BJ (cell line): ENCODE results near the gene YKT6. TPM values are rescaled to one million over a fixed set of nuclear protein-coding genes. Genes with fewer than 3 reads are reported as not detected.

Experiments used
- CTCF ChIA-PET: fragments of 350-600 bp; formaldehyde crosslinking; extraction: SDS; loops from one replicate; lab custom pipeline; 2021; ENCODE audit warnings: antibody characterized with exemption, inconsistent platforms; lab: Yijun Ruan, JAX
- POLR2A ChIA-PET: fragments of 300-600 bp; sonication (Branson Sonifier 250); formaldehyde crosslinking; extraction: SDS; loops from one replicate; lab custom pipeline; 2021; ENCODE audit warnings: antibody characterized with exemption; lab: Charles Lee
- DNase-seq: peaks from one replicate; pipeline ENCODE4 v3.0.0-alpha.2; 2011; ENCODE audit warnings: low read depth
- H3K27me3 ChIP-seq: 2 replicates; pipeline ENCODE4 v1.6.0; 2011; ENCODE audit warnings: low read length; ENCODE audit not compliant: control insufficient read depth, insufficient read depth
- H3K36me3 ChIP-seq: 2 replicates; pipeline ENCODE4 v1.5.1; 2011; ENCODE audit warnings: low read length; ENCODE audit not compliant: control insufficient read depth, insufficient read depth
- H3K4me3 ChIP-seq: 2 replicates; pipeline ENCODE4 v1.5.1; 2011; ENCODE audit warnings: low read depth, mild to moderate bottlenecking, control low read depth, low read length
- polyA plus RNA-seq: library from polyadenylated mRNA; depleted of rRNA; stranded (reverse); fragments of >200 nt; gene quantifications from 2 replicates; pipeline ENCODE4 v1.2.3, GENCODE V29; 2011
- TF ChIP-seq, protein P1 (sequence below): IDR thresholded peaks from 2 replicates; pipeline ENCODE4 v1.5.1; 2011; ENCODE audit warnings: low read depth, mild to moderate bottlenecking, control low read depth, inconsistent platforms, low read length, moderate library complexity; ENCODE audit not compliant: insufficient read depth

Gene YKT6
- polyA plus RNA-seq, 1 experiment = 160 TPM

DNA sequence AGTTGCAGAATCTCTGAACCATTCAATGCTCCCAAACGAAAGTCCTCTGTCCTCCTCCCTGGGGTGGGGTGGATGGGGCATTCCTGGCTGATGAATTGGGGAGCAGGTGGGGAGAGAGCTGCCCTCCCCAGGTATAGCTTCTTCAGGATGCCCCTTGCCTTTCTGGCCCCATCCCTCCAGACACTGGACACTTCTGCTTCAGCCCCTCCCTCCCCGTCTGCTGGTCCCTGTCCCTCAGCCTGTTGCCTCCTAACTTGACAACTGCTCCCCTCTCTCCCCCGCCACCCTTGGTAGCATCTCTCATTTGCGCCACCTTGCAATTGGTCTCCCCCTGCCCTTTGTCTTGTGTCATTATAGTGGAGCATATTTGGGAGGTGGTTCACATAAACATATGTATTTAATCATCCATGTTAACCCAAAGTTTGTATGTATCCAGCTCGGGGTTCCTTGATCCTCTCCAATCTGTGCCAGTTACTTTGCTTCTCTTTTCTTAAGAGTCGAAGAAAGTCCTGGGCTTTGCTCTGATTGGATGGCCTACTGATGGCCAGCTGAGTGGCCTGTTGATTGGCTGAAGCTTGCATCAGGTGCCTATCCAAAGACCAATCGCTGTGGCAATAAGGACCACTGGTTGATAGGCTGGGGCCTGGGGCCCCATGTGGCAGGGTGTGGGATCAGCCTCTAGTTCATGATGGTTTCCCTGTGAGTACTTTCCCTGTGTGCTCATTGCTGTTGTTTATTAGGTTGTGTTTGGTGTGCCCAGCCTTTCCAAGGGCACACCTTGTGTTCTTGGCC is 7.6 kb upstream of the YKT6 start:
- CTCF ChIA-PET = interaction anchor here (1.3 to 5.5 kb wide), 3 partner anchors 7 to 173 kb away, joined by 4 to 52 read pairs (median 7); no protein-coding TSS in a partner anchor
- no peaks in the 10 kb centered on the region for H3K36me3 ChIP-seq
- no peak for DNase-seq
- POLR2A ChIA-PET = no interaction called here
- H3K4me3 ChIP-seq = no peak overlapping the region
- H3K27me3 ChIP-seq = no peaks in the 10 kb centered on the region; the same call in 1 of the 2 replicates
- TF ChIP-seq, protein P1, sequence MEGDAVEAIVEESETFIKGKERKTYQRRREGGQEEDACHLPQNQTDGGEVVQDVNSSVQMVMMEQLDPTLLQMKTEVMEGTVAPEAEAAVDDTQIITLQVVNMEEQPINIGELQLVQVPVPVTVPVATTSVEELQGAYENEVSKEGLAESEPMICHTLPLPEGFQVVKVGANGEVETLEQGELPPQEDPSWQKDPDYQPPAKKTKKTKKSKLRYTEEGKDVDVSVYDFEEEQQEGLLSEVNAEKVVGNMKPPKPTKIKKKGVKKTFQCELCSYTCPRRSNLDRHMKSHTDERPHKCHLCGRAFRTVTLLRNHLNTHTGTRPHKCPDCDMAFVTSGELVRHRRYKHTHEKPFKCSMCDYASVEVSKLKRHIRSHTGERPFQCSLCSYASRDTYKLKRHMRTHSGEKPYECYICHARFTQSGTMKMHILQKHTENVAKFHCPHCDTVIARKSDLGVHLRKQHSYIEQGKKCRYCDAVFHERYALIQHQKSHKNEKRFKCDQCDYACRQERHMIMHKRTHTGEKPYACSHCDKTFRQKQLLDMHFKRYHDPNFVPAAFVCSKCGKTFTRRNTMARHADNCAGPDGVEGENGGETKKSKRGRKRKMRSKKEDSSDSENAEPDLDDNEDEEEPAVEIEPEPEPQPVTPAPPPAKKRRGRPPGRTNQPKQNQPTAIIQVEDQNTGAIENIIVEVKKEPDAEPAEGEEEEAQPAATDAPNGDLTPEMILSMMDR = no peak

DNA sequence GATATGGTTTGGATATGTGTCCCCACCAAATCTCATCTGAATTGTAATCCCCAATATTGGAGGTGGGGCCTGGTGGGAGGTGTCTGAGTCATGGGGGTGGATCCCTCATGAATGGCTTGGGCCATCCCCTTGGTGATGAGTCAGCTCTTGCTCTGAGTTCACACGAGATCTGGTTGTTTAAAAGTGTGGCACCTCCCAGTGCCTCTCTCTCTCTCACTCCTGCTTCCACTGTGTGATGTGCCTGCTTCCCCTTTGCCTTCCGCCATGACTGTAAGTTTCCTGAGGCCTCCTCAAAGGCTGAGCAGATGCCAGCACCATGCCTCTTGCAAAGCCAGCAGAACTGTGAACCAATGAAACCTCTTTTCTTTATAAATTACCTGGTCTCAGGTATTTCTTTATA is 6.7 kb upstream of the YKT6 start:
- ChIA-PET POLR2A (no interaction called here), CTCF (interaction anchor here (1.3 to 5.5 kb wide), 6 partner anchors 8 to 174 kb away, joined by 3 to 52 read pairs (median 16); partner anchors contain the start of gene PGAM2)
- Histone ChIP-seq H3K27me3 (no peaks in the 10 kb centered on the region; the same call in 1 of the 2 replicates), H3K36me3 (no peaks in the 10 kb centered on the region), H3K4me3 (no peak overlapping the region)
- TF ChIP-seq, protein P1 = no peak
- DNase-seq = no peak

DNA sequence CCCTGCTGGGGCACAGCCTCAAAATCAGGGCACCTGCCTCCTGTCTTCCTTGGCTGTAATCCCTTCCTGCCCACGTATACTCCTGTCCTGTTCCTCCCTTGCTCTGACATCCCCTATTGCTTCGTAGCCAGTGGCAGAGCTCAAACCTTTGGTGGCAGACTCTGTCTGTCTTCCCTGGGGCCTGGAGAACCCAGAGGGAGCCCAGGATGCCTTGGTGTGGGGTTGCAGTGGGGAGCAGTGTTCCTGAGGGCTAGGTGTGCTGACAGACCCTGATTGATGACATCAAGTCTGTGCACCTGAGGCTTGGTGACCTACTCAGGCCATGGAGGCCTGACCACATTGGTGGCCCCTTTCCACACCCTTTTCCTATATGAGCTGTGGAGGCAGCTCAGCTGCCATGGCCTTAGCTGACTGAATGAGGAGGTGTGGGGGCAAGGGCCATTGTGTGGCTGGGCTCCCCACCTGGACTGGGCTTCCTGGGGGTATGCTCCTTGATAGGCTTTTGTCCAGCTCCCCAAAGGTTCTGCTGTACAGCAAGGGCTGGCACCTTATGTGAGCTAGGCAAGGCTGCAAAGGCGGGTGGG is 6.1 kb upstream of the YKT6 start:
- no peak for DNase-seq
- H3K36me3 ChIP-seq = no peaks in the 10 kb centered on the region
- no peak overlapping the region for H3K4me3 ChIP-seq
- H3K27me3 ChIP-seq = no peaks in the 10 kb centered on the region; the same call in 1 of the 2 replicates
- TF ChIP-seq, protein P1 = no peak
- ChIA-PET POLR2A (no interaction called here), CTCF (interaction anchor here (1.3 to 5.5 kb wide), 6 partner anchors 9 to 175 kb away, joined by 3 to 52 read pairs (median 16); partner anchors contain the start of gene PGAM2)

DNA sequence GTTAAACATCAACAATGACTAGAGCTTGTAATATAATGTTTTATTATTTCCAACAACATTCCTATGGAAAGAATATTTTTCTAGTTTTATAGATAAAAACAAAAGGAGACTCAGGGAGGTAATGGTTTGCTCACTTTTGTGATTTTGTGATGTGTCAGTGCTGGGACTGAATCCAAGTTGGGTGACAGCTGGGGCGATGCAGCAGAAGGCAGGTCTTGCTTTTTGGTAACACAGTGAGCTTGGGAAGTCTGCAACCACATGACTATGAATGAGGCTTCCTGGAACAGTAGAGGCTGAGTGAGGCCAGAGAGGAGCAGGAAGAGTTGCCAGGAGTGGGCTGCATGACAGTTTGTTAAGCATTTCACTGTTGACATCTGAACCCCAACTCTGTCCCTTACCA is 4.9 kb upstream of the YKT6 start:
- Histone ChIP-seq H3K27me3 (no peaks in the 10 kb centered on the region; the same call in 1 of the 2 replicates), H3K36me3 (no peaks in the 10 kb centered on the region), H3K4me3 (no peak overlapping the region)
- ChIA-PET POLR2A (no interaction called here), CTCF (interaction anchor here (0.7 to 5.5 kb wide), 24 partner anchors 9 to 370 kb away, joined by 3 to 52 read pairs (median 4); partner anchors contain the start of genes PGAM2 and POLD2)
- no peak for DNase-seq
- TF ChIP-seq, protein P1 = no peak

DNA sequence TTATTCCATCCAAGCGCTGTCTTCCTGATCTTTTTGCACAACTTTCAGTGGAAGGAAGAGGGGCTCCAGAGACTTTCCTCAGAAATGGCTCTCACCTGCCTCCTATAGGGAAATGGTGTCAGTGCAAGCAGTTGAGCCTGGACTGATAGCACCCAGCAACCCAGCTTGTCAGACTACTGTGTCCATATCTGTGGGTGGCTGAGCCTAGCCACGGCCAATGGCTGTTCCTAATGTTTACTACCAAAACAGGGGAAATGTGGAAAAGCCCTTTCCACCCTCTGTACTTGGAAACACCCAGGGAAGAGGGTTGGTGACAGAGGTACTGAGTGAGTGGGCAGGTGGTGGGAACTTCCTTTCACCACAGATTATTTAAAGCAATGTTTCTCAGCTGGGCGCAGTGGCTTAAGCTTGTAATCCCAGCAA is 4.3 kb upstream of the YKT6 start:
- no peaks in the 10 kb centered on the region; the same call in 1 of the 2 replicates for H3K27me3 ChIP-seq
- TF ChIP-seq, protein P1 = peak; percentile 88
- DNase-seq = no peak
- ChIA-PET POLR2A (no interaction called here), CTCF (interaction anchor here (0.6 to 5.5 kb wide), 25 partner anchors 8 to 369 kb away, joined by 3 to 52 read pairs (median 4); partner anchors contain the start of genes PGAM2 and POLD2)
- no peak overlapping the region for H3K4me3 ChIP-seq
- no peaks in the 10 kb centered on the region for H3K36me3 ChIP-seq
